ENCODE data around the gene CLRN1. TPM values are rescaled to one million over a fixed set of nuclear protein-coding genes. Genes with fewer than 3 reads are reported as not detected.
A peak's percentile ranks its signal among the peaks of the same experiment; 100 is the strongest.

CLRN1 gene
- polyA plus RNA-seq, 3 donors: not detected

- Histone ChIP-seq H3K79me2 (ENCODE audit: insufficient read depth, low read length) (no peaks in the 10 kb centered on the region), H3K4me3 (replicated peaks in 1 of 3; ENCODE audit: low read depth in 2 of 3, low read length in 3 of 3) (no peak overlapping the region), H3K27me3 (ENCODE audit: control insufficient read depth in 2 of 2, insufficient read depth in 2 of 2, low read length in 2 of 2) (no peaks in the 10 kb centered on the region), H2AFZ (ENCODE audit: insufficient read depth, low read depth, low read length, poor library complexity, severe bottlenecking) (no peak overlapping the region), H3K36me3 (replicated peaks in 1 of 2; ENCODE audit: control insufficient read depth in 1 of 2, insufficient read depth in 2 of 2, low read length in 2 of 2) (no peaks in the 10 kb centered on the region), H3K27ac (ENCODE audit: low read depth in 1 of 2, low read length in 2 of 2) (no peak overlapping the region), H3K4me1 (ENCODE audit: control insufficient read depth in 1 of 2, insufficient read depth in 2 of 2, low read length in 2 of 2) (no peaks in the 10 kb centered on the region), H3K9ac (ENCODE audit: insufficient read depth, low read length, poor library complexity, severe bottlenecking) (no peak overlapping the region), H3K9me3 (replicated peaks in 1 of 2; ENCODE audit: control insufficient read depth in 1 of 2, insufficient read depth in 1 of 2, low read length in 2 of 2) (no peaks in the 10 kb centered on the region), H3K4me2 (replicated peaks; ENCODE audit: extremely low read depth, low read length, poor library complexity, severe bottlenecking) (no peak overlapping the region), H4K20me1 (ENCODE audit: insufficient read depth, low read length) (no peaks in the 10 kb centered on the region)
- Mint-ChIP-seq H3K27ac (no peak overlapping the region), H3K27me3 (ENCODE audit: low read depth in 3 of 3) (peaks cover 1 to 2% (median 1%) of the 10 kb centered on the region in 3 donors), H3K4me3 (no peak overlapping the region), H3K9me3 (no peaks in the 10 kb centered on the region), H3K4me1 (peaks cover 6% of the 10 kb centered on the region), H3K36me3 (no peaks in the 10 kb centered on the region)
- intact Hi-C loops (cut with micrococcal nuclease): no loop called here
- WGBS (ENCODE audit: insufficient coverage): no CpG with 5 or more reads among the region's 1 CpG
- TF ChIP-seq CTCF (IDR thresholded peaks at IDR 0.05): no peak
- DNase-seq: no peak
These were observed 66.8 kb downstream of the CLRN1 start for GRCh38 chr3:150905746-150906145.

DNA sequence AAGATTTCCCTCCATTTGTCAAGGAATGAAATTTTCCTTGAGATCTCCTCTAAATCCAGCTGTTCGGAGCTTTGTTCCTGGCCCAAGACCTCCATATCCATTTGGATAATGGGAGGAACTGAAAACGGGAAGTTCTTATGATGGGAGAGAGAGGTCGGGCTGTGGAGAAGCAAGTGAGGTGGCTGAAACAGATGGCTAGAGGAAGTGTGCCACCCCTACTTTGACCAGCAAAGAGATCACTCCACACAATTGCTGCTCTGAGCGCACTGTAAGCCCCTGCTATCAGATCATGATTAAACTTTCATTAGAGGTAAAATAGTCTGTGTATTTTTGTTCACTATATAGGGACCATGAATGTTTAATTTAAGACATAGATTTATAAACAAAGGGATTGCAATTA lies 67.2 kb downstream of the CLRN1 start, which contains the start of gene MINDY4B:
TSS of gene MINDY4B (minus strand) at position 101 of the 400 bp plus-strand sequence. CDS start at position 101, 0 bp downstream.
- peaks cover 6% of the 10 kb centered on the region for H3K4me1 Mint-ChIP-seq
- Histone ChIP-seq H4K20me1 (ENCODE audit: insufficient read depth, low read length) (no peaks in the 10 kb centered on the region), H2AFZ (ENCODE audit: insufficient read depth, low read depth, low read length, poor library complexity, severe bottlenecking) (no peak within 1 kb of the TSS), H3K4me2 (replicated peaks; ENCODE audit: extremely low read depth, low read length, poor library complexity, severe bottlenecking) (no peak within 1 kb of the TSS), H3K9me3 (replicated peaks in 1 of 2; ENCODE audit: control insufficient read depth in 1 of 2, insufficient read depth in 1 of 2, low read length in 2 of 2) (no peaks in the 10 kb centered on the region), H3K36me3 (replicated peaks in 1 of 2; ENCODE audit: control insufficient read depth in 1 of 2, insufficient read depth in 2 of 2, low read length in 2 of 2) (no peaks in the 10 kb centered on the region), H3K9ac (ENCODE audit: insufficient read depth, low read length, poor library complexity, severe bottlenecking) (no peak within 1 kb of the TSS), H3K4me1 (ENCODE audit: control insufficient read depth in 1 of 2, insufficient read depth in 2 of 2, low read length in 2 of 2) (no peaks in the 10 kb centered on the region), H3K79me2 (ENCODE audit: insufficient read depth, low read length) (no peaks in the 10 kb centered on the region), H3K27me3 (ENCODE audit: control insufficient read depth in 2 of 2, insufficient read depth in 2 of 2, low read length in 2 of 2) (no peaks in the 10 kb centered on the region), H3K27ac (ENCODE audit: low read depth in 1 of 2, low read length in 2 of 2) (no peak within 1 kb of the TSS), H3K4me3 (replicated peaks in 1 of 3; ENCODE audit: low read depth in 2 of 3, low read length in 3 of 3) (no peak within 1 kb of the TSS)
- H3K27me3 Mint-ChIP-seq (ENCODE audit: low read depth in 3 of 3): peaks cover 1 to 2% (median 1%) of the 10 kb centered on the region in 3 donors
- intact Hi-C loops (cut with micrococcal nuclease): no loop called here
- no peak for TF ChIP-seq CTCF (IDR thresholded peaks at IDR 0.05)
- peak in 1 of 3 donors; percentile 19 for DNase-seq
- no peaks in the 10 kb centered on the region for H3K9me3 Mint-ChIP-seq
- H3K27ac Mint-ChIP-seq: no peak within 1 kb of the TSS
- H3K36me3 Mint-ChIP-seq: no peaks in the 10 kb centered on the region
- H3K4me3 Mint-ChIP-seq: no peak within 1 kb of the TSS
- no CpG with 5 or more reads among the region's 4 CpGs for WGBS (ENCODE audit: insufficient coverage)
